HL-60 (cell line): ENCODE measurements around the gene KAT2B.

Source experiments
- DNase-seq, 2 experiments: peaks; one replicate each; pipeline ENCODE4 v3.0.0-alpha.2; 2010 to 2020; ENCODE audit warnings: low read depth in 1 of 2, low spot score in 1 of 2
- H3K27ac ChIP-seq: fragments of 250-450 bp; sonication (Bioruptor Pico); replicated peaks from 2 replicates; pipeline ENCODE4 v1.5.1; 2020; ENCODE audit warnings: mild to moderate bottlenecking, moderate library complexity
- H3K27me3 ChIP-seq: fragments of 250-450 bp; sonication (Bioruptor Pico); 2 replicates; pipeline ENCODE4 v1.5.1; 2021; ENCODE audit warnings: mild to moderate bottlenecking, moderate library complexity; ENCODE audit not compliant: insufficient read depth, poor library complexity, severe bottlenecking
- H3K4me3 ChIP-seq: replicated peaks from 2 replicates; pipeline ENCODE4 v1.5.1; 2011; ENCODE audit warnings: mild to moderate bottlenecking, control low read depth, low read length; ENCODE audit not compliant: insufficient read depth
- CTCF ChIP-seq: IDR thresholded peaks from one replicate; pipeline ENCODE4 v1.5.1; 2011; ENCODE audit warnings: low read length, control low read depth, inconsistent platforms; ENCODE audit not compliant: insufficient read depth
- GABPA ChIP-seq: IDR thresholded peaks from 2 replicates; pipeline ENCODE4 v1.6.1; 2012; ENCODE audit warnings: low read depth
- POLR2AphosphoS5 ChIP-seq: IDR thresholded peaks from 2 replicates; pipeline ENCODE4 v1.6.1; 2012; ENCODE audit warnings: low read depth
- SPI1 ChIP-seq: IDR thresholded peaks from 2 replicates; pipeline ENCODE4 v1.6.1; 2012; ENCODE audit warnings: low read depth, mild to moderate bottlenecking, borderline replicate concordance
- TF ChIP-seq, protein P1 (sequence below): IDR thresholded peaks from 2 replicates; pipeline ENCODE4 v1.6.1; 2012; ENCODE audit warnings: low read depth; ENCODE audit not compliant: insufficient replicate concordance

KAT2B gene

DNA sequence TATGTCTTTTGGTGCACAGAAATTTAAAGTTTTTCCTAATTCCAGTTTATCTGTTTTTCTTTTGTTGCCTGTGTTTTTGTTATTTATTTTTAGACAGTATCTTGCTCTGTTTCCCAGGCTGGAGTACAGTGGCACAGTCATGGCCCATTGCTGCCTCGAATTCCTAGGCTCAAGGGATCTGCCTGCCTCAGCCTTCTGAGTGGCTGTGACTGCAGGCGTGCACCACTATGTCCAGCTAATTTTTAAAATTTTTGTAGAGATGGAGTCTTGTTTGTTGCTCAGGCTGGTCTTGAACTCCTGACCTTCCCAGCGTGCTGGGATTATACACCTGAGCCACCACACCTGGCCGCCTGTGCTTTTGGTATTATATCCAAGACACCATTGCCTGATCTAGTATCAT, 22.8 kb downstream of the KAT2B start:
- no peak for DNase-seq
- H3K27ac ChIP-seq: no peak overlapping the region
- H3K27me3 ChIP-seq: no peaks in the 10 kb centered on the region
- H3K4me3 ChIP-seq: no peak overlapping the region
- TF ChIP-seq GABPA (no peak), SPI1 (no peak), CTCF (no peak), POLR2AphosphoS5 (no peak)
- TF ChIP-seq, protein P1, sequence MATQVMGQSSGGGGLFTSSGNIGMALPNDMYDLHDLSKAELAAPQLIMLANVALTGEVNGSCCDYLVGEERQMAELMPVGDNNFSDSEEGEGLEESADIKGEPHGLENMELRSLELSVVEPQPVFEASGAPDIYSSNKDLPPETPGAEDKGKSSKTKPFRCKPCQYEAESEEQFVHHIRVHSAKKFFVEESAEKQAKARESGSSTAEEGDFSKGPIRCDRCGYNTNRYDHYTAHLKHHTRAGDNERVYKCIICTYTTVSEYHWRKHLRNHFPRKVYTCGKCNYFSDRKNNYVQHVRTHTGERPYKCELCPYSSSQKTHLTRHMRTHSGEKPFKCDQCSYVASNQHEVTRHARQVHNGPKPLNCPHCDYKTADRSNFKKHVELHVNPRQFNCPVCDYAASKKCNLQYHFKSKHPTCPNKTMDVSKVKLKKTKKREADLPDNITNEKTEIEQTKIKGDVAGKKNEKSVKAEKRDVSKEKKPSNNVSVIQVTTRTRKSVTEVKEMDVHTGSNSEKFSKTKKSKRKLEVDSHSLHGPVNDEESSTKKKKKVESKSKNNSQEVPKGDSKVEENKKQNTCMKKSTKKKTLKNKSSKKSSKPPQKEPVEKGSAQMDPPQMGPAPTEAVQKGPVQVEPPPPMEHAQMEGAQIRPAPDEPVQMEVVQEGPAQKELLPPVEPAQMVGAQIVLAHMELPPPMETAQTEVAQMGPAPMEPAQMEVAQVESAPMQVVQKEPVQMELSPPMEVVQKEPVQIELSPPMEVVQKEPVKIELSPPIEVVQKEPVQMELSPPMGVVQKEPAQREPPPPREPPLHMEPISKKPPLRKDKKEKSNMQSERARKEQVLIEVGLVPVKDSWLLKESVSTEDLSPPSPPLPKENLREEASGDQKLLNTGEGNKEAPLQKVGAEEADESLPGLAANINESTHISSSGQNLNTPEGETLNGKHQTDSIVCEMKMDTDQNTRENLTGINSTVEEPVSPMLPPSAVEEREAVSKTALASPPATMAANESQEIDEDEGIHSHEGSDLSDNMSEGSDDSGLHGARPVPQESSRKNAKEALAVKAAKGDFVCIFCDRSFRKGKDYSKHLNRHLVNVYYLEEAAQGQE: no peak

DNA sequence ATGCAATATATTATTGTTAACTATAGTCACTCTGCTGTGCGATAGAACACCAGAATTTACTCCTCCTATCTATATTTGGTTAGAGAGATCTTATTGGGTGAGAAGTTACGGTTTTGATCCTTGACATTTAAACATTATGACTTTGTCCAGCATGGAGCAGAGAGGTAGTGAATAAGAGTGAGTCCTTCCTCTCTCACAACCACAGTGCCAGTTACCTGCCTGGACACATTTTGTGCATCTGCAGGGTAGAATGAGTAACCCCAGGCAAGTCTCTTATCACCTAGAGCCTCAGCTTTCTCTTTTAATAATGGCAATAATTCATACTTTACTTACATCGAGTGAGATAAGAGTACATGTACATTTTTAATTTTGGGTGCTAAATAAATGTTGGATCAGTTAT, 24.1 kb downstream of the KAT2B start:
- no peak for DNase-seq
- no peak overlapping the region for H3K4me3 ChIP-seq
- no peak for TF ChIP-seq CTCF
- TF ChIP-seq, protein P1: no peak
- no peak for TF ChIP-seq POLR2AphosphoS5
- TF ChIP-seq SPI1: no peak
- TF ChIP-seq GABPA: no peak
- no peaks in the 10 kb centered on the region for H3K27me3 ChIP-seq
- H3K27ac ChIP-seq: no peak overlapping the region

- H3K27me3 ChIP-seq: no peaks in the 10 kb centered on the region
- TF ChIP-seq, protein P1: no peak
- TF ChIP-seq CTCF (no peak), GABPA (no peak), SPI1 (no peak), POLR2AphosphoS5 (no peak)
- H3K4me3 ChIP-seq: no peak overlapping the region
- no peak for DNase-seq
- no peak overlapping the region for H3K27ac ChIP-seq
These were observed 24.7 kb downstream of the KAT2B start for GRCh38 chr3:20064796-20065564.
